Loucy (cell line): ENCODE results near the gene PBRM1.
"Not testable (repeated sequence)": the region's sequence is repeated elsewhere in the genome, so short reads cannot be mapped to it uniquely, and the experiment has no call there.

ENCODE experiments used
- H2AFZ ChIP-seq: fragments of 200-600 bp; sonication (generic); 2 replicates; pipeline ENCODE4 v1.6.0; 2016; ENCODE audit warnings: antibody characterized with exemption, mild to moderate bottlenecking, low read length, moderate library complexity
- H3F3A ChIP-seq: fragments of 200-600 bp; 2 replicates; pipeline ENCODE4 v1.6.0; 2016; ENCODE audit warnings: antibody characterized with exemption, low read depth, mild to moderate bottlenecking
- H3K27me3 ChIP-seq: fragments of 200-600 bp; sonication (generic); 2 replicates; pipeline ENCODE4 v1.6.1; 2014; ENCODE audit warnings: low read length, mild to moderate bottlenecking; ENCODE audit not compliant: insufficient read depth, poor library complexity, severe bottlenecking
- H3K36me3 ChIP-seq: fragments of 200-600 bp; sonication (generic); 2 replicates; pipeline ENCODE4 v1.6.1; 2016; ENCODE audit warnings: low read length; ENCODE audit not compliant: insufficient read depth
- H3K4me1 ChIP-seq: fragments of 200-600 bp; sonication (generic); 2 replicates; pipeline ENCODE4 v1.5.1; 2014; ENCODE audit warnings: low read length, mild to moderate bottlenecking; ENCODE audit not compliant: insufficient read depth, poor library complexity, severe bottlenecking
- H3K4me2 ChIP-seq: fragments of 200-600 bp; sonication (generic); 2 replicates; pipeline ENCODE4 v1.6.0; 2014; ENCODE audit warnings: antibody characterized with exemption, low read length, low read depth, mild to moderate bottlenecking; ENCODE audit not compliant: poor library complexity, severe bottlenecking
- H3K4me3 ChIP-seq: fragments of 200-600 bp; sonication (generic); 2 replicates; pipeline ENCODE4 v1.5.1; 2014; ENCODE audit warnings: low read length, mild to moderate bottlenecking, mixed read lengths; ENCODE audit not compliant: poor library complexity, severe bottlenecking
- H3K79me2 ChIP-seq: fragments of 200-600 bp; sonication (generic); 2 replicates; pipeline ENCODE4 v1.6.1; 2014; ENCODE audit warnings: low read length; ENCODE audit not compliant: insufficient read depth
- H3K9ac ChIP-seq: fragments of 200-600 bp; sonication (generic); 2 replicates; pipeline ENCODE4 v1.6.0; 2014; ENCODE audit warnings: mild to moderate bottlenecking, low read depth, low read length, moderate library complexity; ENCODE audit not compliant: poor library complexity, severe bottlenecking
- H3K9me2 ChIP-seq: fragments of 200-600 bp; sonication (generic); replicated peaks from 2 replicates; pipeline ENCODE4 v1.6.1; 2016; ENCODE audit warnings: low read depth, low read length, mixed read lengths
- H3K9me3 ChIP-seq: fragments of 200-600 bp; sonication (generic); 2 replicates; pipeline ENCODE4 v1.6.1; 2014; ENCODE audit warnings: mild to moderate bottlenecking, antibody characterized with exemption, low read length, low read depth; ENCODE audit not compliant: insufficient read depth
- H4K20me1 ChIP-seq: fragments of 200-600 bp; sonication (generic); 2 replicates; pipeline ENCODE4 v1.6.0; 2014; ENCODE audit warnings: antibody characterized with exemption, low read length, mild to moderate bottlenecking; ENCODE audit not compliant: insufficient read depth, poor library complexity, severe bottlenecking
- CTCF ChIP-seq: fragments of 200-600 bp; sonication (generic); conservative IDR thresholded peaks from 2 replicates; pipeline ENCODE4 v1.5.1; 2014; ENCODE audit warnings: mild to moderate bottlenecking, antibody characterized with exemption, low read length
- EZH2phosphoT487 ChIP-seq: fragments of 200-600 bp; IDR thresholded peaks from 2 replicates; pipeline ENCODE4 v1.6.1; 2018; ENCODE audit warnings: antibody characterized with exemption, mild to moderate bottlenecking, moderate library complexity, borderline replicate concordance

The PBRM1 gene

GRCh38 chr3:52730681-52731080 is 45.0 kb upstream of the PBRM1 start:
- no peaks in the 10 kb centered on the region for H3F3A ChIP-seq
- no peak overlapping the region for H2AFZ ChIP-seq
- peaks cover 14% of the 10 kb centered on the region; the same call in 1 of the 2 replicates for H3K36me3 ChIP-seq
- H3K4me3 ChIP-seq, result no peak overlapping the region
- no peaks in the 10 kb centered on the region for H3K79me2 ChIP-seq
- no peaks in the 10 kb centered on the region for H4K20me1 ChIP-seq
- no peaks in the 10 kb centered on the region for H3K27me3 ChIP-seq
- H3K4me1 ChIP-seq, result peaks cover 5% of the 10 kb centered on the region
- peak overlapping the region; percentile 1 for H3K4me2 ChIP-seq
- H3K9me2 ChIP-seq, result no peaks in the 10 kb centered on the region
- H3K9ac ChIP-seq, result no peak overlapping the region
- H3K9me3 ChIP-seq, result peaks cover 11% of the 10 kb centered on the region; the same call in 1 of the 2 replicates
- TF ChIP-seq EZH2phosphoT487, result no peak
- no peak for TF ChIP-seq CTCF

GRCh38 chr3:52728753-52729152 is 43.0 kb upstream of the PBRM1 start:
- not testable (repeated sequence) for H2AFZ ChIP-seq, H3K4me3 ChIP-seq, H3F3A ChIP-seq, H3K4me2 ChIP-seq, H3K36me3 ChIP-seq, H3K9me2 ChIP-seq, H3K79me2 ChIP-seq, H3K4me1 ChIP-seq, H3K27me3 ChIP-seq, H4K20me1 ChIP-seq, H3K9ac ChIP-seq
- peaks cover 11% of the 10 kb centered on the region; the same call in 1 of the 2 replicates for H3K9me3 ChIP-seq

GRCh38 chr3:52724511-52724910 is 38.8 kb upstream of the PBRM1 start:
- no peaks in the 10 kb centered on the region for H4K20me1 ChIP-seq
- H3K4me3 ChIP-seq, result no peak overlapping the region
- H3K36me3 ChIP-seq, result no peaks in the 10 kb centered on the region
- peaks cover 8% of the 10 kb centered on the region; the same call in 1 of the 2 replicates for H3K9me3 ChIP-seq
- no peaks in the 10 kb centered on the region for H3K9me2 ChIP-seq
- H3K4me2 ChIP-seq, result no peak overlapping the region
- peaks cover 8% of the 10 kb centered on the region for H3F3A ChIP-seq
- TF ChIP-seq CTCF (no peak), EZH2phosphoT487 (no peak)
- no peak overlapping the region for H2AFZ ChIP-seq
- H3K79me2 ChIP-seq, result no peaks in the 10 kb centered on the region
- peaks cover 23% of the 10 kb centered on the region for H3K4me1 ChIP-seq
- H3K9ac ChIP-seq, result no peak overlapping the region
- no peaks in the 10 kb centered on the region for H3K27me3 ChIP-seq

- Histone ChIP-seq H3K79me2 (no peaks in the 10 kb centered on the region), H3K27me3 (no peaks in the 10 kb centered on the region), H3K4me3 (no peak overlapping the region), H3F3A (peaks cover 8% of the 10 kb centered on the region), H3K4me1 (peaks cover 23% of the 10 kb centered on the region), H3K36me3 (no peaks in the 10 kb centered on the region), H3K9me3 (peaks cover 6% of the 10 kb centered on the region; the same call in 1 of the 2 replicates), H4K20me1 (no peaks in the 10 kb centered on the region), H3K9me2 (no peaks in the 10 kb centered on the region), H3K9ac (no peak overlapping the region), H3K4me2 (no peak overlapping the region), H2AFZ (no peak overlapping the region)
- TF ChIP-seq CTCF (no peak), EZH2phosphoT487 (no peak)
Observed at GRCh38 chr3:52723935-52724334, 38.2 kb upstream of the PBRM1 start.
